ENCODE data around the gene KRT17.

DNA sequence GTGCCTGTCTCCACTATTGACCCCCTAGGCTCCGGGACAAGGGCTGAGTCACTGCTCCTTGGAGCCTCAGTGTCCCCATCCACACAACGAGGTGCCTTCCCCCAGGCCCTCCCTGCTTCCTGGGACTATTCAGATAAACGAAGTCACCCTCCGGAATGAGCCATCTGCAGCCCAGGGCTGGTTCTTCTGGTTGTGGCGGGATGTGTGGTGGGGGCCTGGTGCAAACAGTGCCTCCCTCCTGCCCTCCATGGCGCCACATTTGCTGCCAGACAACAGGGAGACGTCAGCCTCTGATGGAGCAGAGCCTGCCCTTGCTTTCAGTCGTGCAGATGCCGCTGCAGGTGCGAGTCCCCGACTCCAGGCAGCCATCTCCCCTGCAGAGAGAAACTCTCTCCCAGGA is 6.7 kb downstream of the KRT17 start:
- TF ChIP-seq, protein P1, sequence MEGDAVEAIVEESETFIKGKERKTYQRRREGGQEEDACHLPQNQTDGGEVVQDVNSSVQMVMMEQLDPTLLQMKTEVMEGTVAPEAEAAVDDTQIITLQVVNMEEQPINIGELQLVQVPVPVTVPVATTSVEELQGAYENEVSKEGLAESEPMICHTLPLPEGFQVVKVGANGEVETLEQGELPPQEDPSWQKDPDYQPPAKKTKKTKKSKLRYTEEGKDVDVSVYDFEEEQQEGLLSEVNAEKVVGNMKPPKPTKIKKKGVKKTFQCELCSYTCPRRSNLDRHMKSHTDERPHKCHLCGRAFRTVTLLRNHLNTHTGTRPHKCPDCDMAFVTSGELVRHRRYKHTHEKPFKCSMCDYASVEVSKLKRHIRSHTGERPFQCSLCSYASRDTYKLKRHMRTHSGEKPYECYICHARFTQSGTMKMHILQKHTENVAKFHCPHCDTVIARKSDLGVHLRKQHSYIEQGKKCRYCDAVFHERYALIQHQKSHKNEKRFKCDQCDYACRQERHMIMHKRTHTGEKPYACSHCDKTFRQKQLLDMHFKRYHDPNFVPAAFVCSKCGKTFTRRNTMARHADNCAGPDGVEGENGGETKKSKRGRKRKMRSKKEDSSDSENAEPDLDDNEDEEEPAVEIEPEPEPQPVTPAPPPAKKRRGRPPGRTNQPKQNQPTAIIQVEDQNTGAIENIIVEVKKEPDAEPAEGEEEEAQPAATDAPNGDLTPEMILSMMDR (IDR thresholded peaks at IDR 0.05; ENCODE audit: low read depth, low read length): no peak
- TF ChIP-seq EZH2phosphoT487 (IDR thresholded peaks at IDR 0.05; ENCODE audit: low read depth): no peak

All from OCI-LY3 (cell line).